KOPT-K1 (cell line): Measurements from ENCODE around the gene BUD31.
A peak's percentile ranks its signal among the peaks of the same experiment; 100 is the strongest.
"Not testable (repeated sequence)": the region's sequence is repeated elsewhere in the genome, so short reads cannot be mapped to it uniquely, and the experiment has no call there.

Source experiments
- H3K27ac ChIP-seq: fragments of 200-600 bp; sonication (generic); 2 replicates; pipeline ENCODE4 v1.5.1; 2016; ENCODE audit warnings: antibody characterized with exemption, mild to moderate bottlenecking, low read depth, low read length; ENCODE audit not compliant: poor library complexity, severe bottlenecking
- H3K36me3 ChIP-seq: fragments of 200-600 bp; sonication (generic); 2 replicates; pipeline ENCODE4 v1.5.1; 2017; ENCODE audit warnings: antibody characterized with exemption, mild to moderate bottlenecking, low read length, moderate library complexity; ENCODE audit not compliant: insufficient read depth
- H3K9me3 ChIP-seq: fragments of 200-600 bp; sonication (generic); 2 replicates; pipeline ENCODE4 v1.5.1; 2017; ENCODE audit warnings: antibody characterized with exemption, low read length, mild to moderate bottlenecking; ENCODE audit not compliant: insufficient read depth, poor library complexity, severe bottlenecking

The BUD31 gene

DNA sequence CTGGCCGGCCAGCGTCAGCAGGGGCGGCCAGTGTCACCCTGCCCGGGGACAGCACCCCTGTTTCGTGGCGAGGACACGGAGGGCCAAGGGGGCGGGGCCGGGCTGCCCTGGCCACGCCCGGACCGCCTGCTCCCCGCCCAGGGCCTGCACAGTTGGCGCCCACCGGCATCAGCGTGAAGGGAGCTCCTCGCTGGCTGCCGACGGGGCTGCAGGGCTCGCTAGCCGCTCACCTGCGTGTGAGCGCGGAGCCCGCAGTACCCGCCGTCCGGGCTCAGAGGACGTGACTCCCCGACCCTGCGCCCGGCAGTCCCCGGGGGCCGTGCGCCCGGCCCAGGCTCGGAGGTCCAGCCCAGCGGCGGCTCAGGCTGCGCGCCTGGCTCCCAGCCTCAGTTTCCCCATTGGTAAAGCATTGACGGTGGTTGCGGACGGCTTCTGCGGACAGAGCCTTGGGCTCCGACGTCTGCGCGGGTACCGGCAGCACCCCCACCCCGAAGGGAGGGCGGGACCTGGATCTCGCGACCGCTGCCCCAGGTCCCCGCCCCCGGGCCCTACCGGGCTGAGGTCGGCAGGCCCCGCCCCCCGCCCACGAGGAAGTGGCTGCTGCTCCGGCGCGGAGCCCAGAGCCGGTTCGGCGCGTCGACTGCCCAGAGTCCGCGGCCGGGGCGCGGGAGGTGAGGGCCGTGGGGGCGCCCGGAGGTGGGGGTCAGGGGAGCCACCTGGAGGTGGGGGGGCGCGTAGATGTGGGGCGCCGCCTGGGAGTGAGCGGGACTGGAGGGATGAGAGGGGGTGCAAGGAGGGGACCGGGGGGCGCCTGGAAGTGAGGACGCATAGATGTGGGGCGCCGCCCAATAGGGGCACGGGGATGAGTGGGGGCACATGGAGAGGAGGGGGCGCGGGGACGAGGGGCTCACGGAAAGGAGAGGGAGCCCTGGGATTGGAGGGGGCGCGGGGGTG is 34.4 kb upstream of the BUD31 start, which contains the start of gene ARPC1B:
Gene ARPC1B, plus strand, starts transcription at position 620 of the 954 bp plus-strand sequence. CDS start 10,985 bp downstream, outside the sequence.
- Histone ChIP-seq H3K9me3 (no peaks in the 10 kb centered on the region), H3K36me3 (peaks cover 35% of the 10 kb centered on the region), H3K27ac (peak within 1 kb of the TSS; percentile 84)

DNA sequence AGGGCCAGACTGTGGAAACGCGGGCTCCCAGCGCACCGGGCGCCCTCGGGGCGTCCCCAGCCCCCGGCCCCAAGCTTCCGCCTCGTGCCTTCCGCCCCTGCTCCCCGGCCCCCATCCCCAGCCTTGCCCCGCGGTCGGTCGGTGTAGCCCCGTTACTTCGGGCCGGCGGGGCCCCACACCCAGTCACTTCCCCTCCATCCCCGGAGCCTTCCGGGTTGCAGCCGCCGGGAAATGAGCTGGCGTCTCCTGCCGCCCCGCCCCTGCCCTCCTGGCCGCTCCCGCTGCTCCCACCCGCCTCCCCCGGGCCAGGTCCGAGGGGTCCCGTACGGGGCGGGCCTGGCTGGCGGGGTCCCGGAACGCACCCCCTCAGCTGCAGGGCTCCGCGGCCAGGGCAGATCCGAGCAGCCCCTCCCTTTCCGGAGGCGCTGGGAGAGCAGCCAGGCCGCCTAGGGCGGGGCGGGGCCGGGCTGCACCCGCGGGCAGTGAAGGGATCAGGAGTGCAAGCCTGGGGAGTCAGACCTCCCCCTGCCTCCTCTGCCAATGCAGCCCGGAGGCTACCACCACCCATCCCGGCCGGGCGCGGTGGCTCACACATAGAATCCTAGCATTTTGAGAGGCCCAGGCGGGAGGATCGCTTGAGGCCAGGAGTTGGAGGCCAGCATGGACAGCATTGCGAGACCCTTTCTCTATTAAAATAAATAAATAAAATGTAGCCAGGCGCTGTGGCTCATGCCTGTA is 33.5 kb upstream of the BUD31 start:
- peaks cover 40% of the 10 kb centered on the region for H3K36me3 ChIP-seq
- peak overlapping the region; percentile 84 for H3K27ac ChIP-seq
- no peaks in the 10 kb centered on the region for H3K9me3 ChIP-seq

DNA sequence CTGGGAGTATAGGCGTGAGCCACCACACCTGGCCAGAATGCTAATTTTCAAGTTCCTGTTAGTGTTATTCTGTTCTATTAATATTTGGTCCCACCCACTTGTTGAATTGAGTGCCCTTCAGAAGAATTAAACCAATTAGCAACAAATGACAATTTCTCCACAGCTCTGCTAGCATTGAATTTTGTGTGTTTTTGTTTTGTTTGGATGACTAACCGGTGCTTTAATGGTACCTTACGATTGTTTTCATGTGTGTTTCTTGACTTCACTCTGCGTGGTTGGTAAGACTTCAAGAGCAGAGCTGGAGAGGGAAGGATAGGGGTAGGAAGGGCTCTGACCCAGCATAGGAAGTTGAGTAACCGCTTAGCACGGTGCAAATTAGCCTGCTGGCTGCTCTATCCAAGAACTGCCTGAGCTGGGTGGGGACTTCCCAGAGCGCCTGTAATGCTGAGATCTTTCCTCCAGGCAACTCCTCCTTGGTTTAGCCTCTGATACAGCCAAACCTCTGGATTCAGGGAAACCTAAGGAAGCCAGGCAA is 29.7 kb upstream of the BUD31 start:
- Histone ChIP-seq H3K36me3 (peaks cover 67% of the 10 kb centered on the region), H3K9me3 (no peaks in the 10 kb centered on the region), H3K27ac (peak overlapping the region; percentile 91)

DNA sequence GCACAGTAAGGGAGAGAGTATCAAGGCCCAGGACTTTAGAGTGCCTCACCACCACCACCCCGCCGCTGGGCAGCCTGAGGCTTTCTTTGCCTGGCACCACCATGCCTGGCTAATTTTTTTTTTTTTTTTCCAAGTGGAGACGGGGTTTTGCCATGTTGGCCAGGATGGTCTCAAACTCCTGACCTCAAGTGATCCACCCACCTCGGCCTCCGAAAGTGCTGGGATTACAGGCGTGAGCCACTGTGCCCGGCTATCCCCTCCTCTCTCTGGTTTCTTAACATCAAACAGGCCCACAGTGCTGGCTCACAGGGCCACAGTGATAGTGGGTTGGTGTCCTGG is 29.1 kb upstream of the BUD31 start:
- peak overlapping the region; percentile 91 for H3K27ac ChIP-seq
- H3K36me3 ChIP-seq: peaks cover 72% of the 10 kb centered on the region
- not testable (repeated sequence) for H3K9me3 ChIP-seq

GRCh38 chr7:99380032-99380822 is 28.5 kb upstream of the BUD31 start:
- Histone ChIP-seq H3K9me3 (no peaks in the 10 kb centered on the region), H3K36me3 (peaks cover 75% of the 10 kb centered on the region), H3K27ac (peak overlapping the region; percentile 91)

GRCh38 chr7:99380823-99381663 is 27.7 kb upstream of the BUD31 start:
- Histone ChIP-seq H3K27ac (peak overlapping the region; percentile 91), H3K36me3 (peaks cover 81% of the 10 kb centered on the region), H3K9me3 (no peaks in the 10 kb centered on the region)

- Histone ChIP-seq H3K27ac (peak overlapping the region; percentile 91), H3K36me3 (peaks cover 81% of the 10 kb centered on the region), H3K9me3 (no peaks in the 10 kb centered on the region)
Measured at GRCh38 chr7:99381664-99382075, 27.1 kb upstream of the BUD31 start.

DNA sequence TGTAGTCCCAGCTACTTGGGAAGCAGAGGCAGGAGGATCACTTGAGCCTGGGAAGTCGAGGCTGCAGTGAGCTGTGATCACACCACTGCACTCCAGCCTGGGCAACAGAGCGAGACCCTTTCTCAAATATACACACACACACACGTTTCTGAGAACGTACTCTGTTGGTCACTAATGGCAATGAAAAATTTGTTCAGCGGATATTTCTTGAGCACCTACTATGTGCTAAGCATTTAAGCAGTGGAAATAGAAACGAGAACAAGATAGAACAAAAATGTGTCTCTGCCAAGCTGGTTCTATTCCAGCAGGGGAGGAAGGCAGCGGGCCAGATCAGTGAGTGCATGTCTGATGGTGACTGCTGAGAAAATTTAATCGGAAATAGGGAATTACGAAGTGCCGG is 25.6 kb upstream of the BUD31 start:
- Histone ChIP-seq H3K36me3 (peaks cover 81% of the 10 kb centered on the region), H3K27ac (no peak overlapping the region)

DNA sequence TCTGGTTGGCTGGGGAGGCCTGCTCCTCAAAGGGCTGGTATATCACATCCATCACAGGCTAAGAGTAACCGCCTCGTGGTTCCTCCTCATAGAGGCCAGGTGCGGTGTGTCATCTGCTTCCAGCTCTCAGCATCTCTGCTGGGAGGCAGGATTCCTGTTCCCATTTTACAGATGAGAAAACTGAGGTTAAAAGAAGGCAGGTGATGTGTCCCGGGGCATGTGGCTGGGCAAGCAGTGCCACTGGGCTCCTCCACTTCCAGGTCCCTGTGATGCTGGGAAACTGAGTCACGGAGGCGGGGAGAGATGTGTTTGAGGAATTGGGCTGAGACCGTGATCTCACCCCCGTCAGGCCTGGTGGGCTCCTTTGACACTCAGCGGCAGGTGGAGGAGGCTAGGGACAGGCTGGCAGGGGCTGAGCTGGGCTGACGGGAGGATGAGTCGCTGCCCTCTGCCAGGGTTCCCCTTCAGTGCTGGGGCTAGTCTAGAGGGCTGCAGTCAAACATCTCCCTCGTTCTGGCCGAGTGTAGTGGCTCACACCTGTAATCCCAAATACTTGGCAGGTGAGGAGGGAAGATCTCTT is 24.9 kb upstream of the BUD31 start:
- Histone ChIP-seq H3K9me3 (no peaks in the 10 kb centered on the region), H3K27ac (no peak overlapping the region), H3K36me3 (peaks cover 82% of the 10 kb centered on the region)

More for the DNA sequence above, 25.6 kb upstream of the BUD31 start:
- no peaks in the 10 kb centered on the region for H3K9me3 ChIP-seq

DNA sequence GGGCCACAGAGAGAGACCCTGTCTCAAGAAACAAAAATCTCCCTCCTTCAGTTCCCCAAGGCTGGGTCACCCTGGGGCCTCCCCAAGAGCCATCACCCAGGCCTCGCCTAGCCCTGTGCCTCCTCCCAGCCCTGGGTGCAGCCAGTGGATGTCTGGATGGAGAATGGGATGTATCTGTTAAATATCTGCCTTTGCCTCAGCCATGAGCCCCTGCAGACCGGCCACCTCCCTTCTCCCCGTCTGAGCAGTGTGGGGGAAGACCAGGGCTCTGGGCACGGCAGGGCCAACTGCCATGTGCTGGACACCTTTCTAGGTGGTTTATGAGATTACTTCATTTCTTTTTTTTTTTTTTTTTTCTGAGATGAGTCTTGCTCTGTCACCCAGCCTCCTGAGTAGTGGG is 24.2 kb upstream of the BUD31 start:
- H3K9me3 ChIP-seq: no peaks in the 10 kb centered on the region
- H3K36me3 ChIP-seq: peaks cover 81% of the 10 kb centered on the region
- no peak overlapping the region for H3K27ac ChIP-seq

GRCh38 chr7:99385564-99385963 is 23.2 kb upstream of the BUD31 start:
- Histone ChIP-seq H3K27ac (no peak overlapping the region), H3K36me3 (peaks cover 86% of the 10 kb centered on the region), H3K9me3 (no peaks in the 10 kb centered on the region)

- Histone ChIP-seq H3K36me3 (peaks cover 90% of the 10 kb centered on the region), H3K9me3 (no peaks in the 10 kb centered on the region), H3K27ac (no peak overlapping the region)
Measured at GRCh38 chr7:99386584-99387238, 22.1 kb upstream of the BUD31 start.

DNA sequence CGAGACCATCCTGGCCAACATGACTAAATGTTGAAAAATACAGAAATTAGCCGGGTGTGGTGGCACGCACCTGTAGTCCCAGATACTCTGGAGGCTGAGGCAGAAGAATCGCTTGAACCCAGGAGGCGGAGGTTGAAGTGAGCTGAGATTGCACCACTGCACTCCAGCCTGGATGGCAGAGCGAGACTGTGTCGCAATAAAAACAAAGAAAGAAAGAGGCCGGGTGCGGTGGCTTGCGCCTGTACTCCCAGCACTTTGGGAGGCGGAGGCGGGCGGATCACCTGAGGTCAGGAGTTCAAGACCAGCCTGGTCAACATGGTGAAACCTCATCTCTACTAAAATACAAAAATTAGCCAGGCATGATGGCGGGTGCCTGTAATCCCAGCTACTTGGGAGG is 21.5 kb upstream of the BUD31 start:
- peaks cover 90% of the 10 kb centered on the region for H3K36me3 ChIP-seq
- not testable (repeated sequence) for H3K27ac ChIP-seq, H3K9me3 ChIP-seq
